AG04449 (cell line): ENCODE data around the gene ZNF599.

Source experiments
- CTCF ChIA-PET: fragments of 350-600 bp; formaldehyde crosslinking; extraction: SDS; loops from one replicate; lab custom pipeline; 2021; ENCODE audit warnings: antibody characterized with exemption; lab: Yijun Ruan, JAX
- POLR2A ChIA-PET: fragments of 400-600, 350-600 bp; formaldehyde crosslinking; extraction: SDS; loops from one replicate; lab custom pipeline; 2020; ENCODE audit warnings: antibody characterized with exemption, inconsistent platforms; lab: Yijun Ruan, JAX
- DNase-seq: peaks from one replicate; pipeline ENCODE4 v3.0.0-alpha.2; 2010; ENCODE audit warnings: low read depth, low spot score
- H3K4me3 ChIP-seq: 2 replicates; pipeline ENCODE4 v1.5.1; 2011; ENCODE audit warnings: low read depth, mild to moderate bottlenecking, control low read depth, low read length
- TF ChIP-seq, protein P1 (sequence below): IDR thresholded peaks from one replicate; pipeline ENCODE4 v1.5.1; 2011; ENCODE audit warnings: mild to moderate bottlenecking, moderate library complexity, low read length, control low read depth, inconsistent platforms; ENCODE audit not compliant: insufficient read depth; ENCODE audit errors: missing control alignments

The ZNF599 gene

DNA sequence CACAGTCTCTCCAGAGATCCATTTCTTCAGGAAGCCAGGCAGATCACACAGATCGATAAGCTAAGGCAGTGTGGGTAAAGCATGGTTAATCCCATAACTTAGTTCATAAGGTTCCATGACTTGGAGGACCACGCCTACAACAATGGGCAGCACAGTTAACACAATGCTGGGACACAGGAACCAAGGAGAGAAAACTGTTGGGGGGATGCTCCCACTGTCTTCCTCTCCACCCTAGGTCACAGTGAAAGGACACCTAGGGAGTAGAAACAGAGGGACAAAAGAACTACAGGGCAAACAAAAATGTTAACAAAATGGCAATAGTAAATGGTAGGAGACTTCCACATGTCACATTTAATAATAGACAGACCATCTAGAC is 59.8 kb downstream of the ZNF599 start:
- CTCF ChIA-PET: interaction anchor here (1.0 to 6.1 kb wide), 12 partner anchors 8 to 936 kb away, joined by 3 to 81 read pairs (median 6); no protein-coding TSS in a partner anchor
- no peak overlapping the region for H3K4me3 ChIP-seq
- POLR2A ChIA-PET: no interaction called here
- no peak for DNase-seq
- TF ChIP-seq, protein P1, sequence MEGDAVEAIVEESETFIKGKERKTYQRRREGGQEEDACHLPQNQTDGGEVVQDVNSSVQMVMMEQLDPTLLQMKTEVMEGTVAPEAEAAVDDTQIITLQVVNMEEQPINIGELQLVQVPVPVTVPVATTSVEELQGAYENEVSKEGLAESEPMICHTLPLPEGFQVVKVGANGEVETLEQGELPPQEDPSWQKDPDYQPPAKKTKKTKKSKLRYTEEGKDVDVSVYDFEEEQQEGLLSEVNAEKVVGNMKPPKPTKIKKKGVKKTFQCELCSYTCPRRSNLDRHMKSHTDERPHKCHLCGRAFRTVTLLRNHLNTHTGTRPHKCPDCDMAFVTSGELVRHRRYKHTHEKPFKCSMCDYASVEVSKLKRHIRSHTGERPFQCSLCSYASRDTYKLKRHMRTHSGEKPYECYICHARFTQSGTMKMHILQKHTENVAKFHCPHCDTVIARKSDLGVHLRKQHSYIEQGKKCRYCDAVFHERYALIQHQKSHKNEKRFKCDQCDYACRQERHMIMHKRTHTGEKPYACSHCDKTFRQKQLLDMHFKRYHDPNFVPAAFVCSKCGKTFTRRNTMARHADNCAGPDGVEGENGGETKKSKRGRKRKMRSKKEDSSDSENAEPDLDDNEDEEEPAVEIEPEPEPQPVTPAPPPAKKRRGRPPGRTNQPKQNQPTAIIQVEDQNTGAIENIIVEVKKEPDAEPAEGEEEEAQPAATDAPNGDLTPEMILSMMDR: no peak

DNA sequence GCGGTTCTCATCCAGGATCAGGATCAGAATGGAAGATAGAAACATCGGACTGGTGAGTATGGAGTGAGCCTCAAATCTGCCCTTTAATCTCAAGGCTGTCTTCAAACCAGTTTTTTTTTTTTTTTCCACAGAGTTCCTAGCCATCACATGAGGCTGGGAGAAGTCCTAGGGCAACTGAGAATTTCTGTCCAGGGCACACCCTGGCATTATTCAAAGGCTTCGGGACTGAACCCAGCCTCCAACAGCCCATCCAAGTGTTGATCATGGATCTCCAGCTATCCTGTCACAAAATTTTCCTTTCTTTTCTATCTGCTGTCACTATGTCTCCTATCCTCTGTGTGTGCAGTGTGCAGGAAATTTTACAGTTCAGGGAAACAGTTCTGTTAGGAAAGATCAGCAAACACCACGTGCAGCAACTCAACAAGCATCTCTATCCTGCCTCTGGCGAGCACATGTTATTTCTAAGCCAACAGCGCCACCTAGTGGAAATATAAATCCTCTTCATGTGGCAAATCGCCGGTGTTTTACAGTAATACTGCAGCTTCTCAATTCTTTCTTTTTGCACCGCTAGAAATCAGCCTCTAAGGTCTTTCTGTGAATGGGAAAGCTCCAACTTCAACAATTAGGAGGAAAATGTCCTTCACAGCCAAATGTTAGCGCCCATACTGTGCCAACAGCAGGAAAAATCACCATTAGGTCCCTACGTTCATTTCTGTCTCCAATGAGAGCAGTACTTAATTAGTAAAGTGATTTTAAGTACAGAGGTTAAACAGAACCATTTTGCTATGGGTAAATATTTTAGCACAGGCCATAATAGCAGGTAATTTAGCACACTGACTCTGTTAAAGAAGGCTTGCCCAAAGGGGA is 60.4 kb downstream of the ZNF599 start:
- TF ChIP-seq, protein P1: peak; percentile 47
- POLR2A ChIA-PET: no interaction called here
- H3K4me3 ChIP-seq: no peak overlapping the region
- DNase-seq: peak; percentile 52
- CTCF ChIA-PET: interaction anchor here (0.7 to 6.1 kb wide), 16 partner anchors 9 to 935 kb away, joined by 3 to 81 read pairs (median 4); no protein-coding TSS in a partner anchor

DNA sequence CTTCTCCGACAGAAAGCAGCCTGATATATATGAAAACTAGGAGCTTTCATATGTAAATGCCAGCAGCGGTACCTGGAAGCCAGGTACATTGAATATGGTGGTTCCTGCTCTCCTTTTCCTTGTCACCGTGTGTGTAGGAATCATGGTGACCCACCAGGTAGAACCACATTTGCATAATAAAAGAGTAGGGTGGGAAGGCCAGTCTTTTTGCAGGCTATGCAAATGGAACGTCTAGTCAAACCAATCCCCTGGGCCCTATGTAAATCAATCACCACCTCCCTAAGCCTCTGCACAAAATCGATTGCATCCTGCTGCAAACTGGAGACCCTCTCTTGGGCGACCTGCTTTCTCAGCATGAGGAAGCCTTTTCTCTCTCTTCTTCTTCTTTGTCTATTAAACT is 61.1 kb downstream of the ZNF599 start:
- DNase-seq: no peak
- no peak overlapping the region for H3K4me3 ChIP-seq
- ChIA-PET POLR2A (no interaction called here), CTCF (interaction anchor here (0.7 to 6.1 kb wide), 15 partner anchors 9 to 377 kb away, joined by 3 to 81 read pairs (median 4); no protein-coding TSS in a partner anchor)
- TF ChIP-seq, protein P1: no peak
